GM19468 (cell line): ENCODE results near the gene RBAK.
A peak's percentile ranks its signal among the peaks of the same experiment; 100 is the strongest.
"Not testable (repeated sequence)": the region's sequence is repeated elsewhere in the genome, so short reads cannot be mapped to it uniquely, and the experiment has no call there.

Experiments
- ATAC-seq: cut with Tn5 transposase; IDR thresholded peaks from one replicate; pipeline ENCODE4 v1.9.1; 2021; ENCODE audit warnings: mild to moderate bottlenecking, moderate library complexity, moderate number of reproducible peaks; ENCODE audit not compliant: unreplicated experiment; ENCODE audit errors: extremely low read depth

The RBAK gene

DNA sequence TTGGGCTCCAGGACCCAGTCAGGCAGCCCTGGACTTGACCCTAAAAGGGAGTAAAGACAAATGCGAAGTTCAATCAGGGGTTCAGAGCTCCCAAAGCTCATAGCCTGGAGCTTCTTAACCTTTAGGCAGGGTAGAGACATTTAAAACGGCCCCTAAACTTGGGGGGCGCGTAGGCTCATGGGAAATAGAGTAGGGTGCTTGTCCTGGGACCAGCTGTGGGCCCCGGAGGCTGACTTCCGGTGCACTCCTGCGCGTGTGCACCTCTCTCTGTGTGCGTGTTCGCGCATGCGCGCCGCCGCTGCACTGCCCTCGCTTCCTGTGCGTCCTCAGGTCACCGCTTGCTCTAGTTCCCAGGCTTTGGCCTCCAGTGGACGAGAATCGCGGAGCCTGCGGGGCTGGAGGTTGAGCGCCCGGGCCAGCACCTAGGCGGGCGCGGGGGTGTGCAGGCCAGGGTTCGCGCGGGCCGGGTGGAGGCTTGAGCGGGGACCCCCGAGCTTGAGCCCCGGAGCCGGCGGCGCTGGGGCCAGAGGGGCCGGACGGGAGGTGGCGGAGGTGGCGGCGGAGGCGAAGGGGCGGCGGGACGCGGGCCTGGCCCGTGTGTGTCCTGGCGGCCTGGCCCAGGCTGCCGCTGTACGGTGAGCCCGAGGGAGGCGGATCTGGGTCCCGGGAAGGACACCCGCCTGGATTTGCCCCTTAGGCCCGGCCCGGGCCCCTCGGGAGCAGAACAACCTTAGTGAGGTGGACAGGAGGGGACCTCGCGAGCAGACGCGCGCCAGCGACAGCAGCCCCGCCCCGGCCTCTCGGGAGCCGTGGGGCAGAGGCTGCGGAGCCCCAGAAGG lies at the start of gene RBAK:
TSS of gene RBAK (plus strand) at position 303 of the 839 bp plus-strand sequence. CDS start 2,217 bp downstream, outside the sequence.
- peak; percentile 99 for ATAC-seq

DNA sequence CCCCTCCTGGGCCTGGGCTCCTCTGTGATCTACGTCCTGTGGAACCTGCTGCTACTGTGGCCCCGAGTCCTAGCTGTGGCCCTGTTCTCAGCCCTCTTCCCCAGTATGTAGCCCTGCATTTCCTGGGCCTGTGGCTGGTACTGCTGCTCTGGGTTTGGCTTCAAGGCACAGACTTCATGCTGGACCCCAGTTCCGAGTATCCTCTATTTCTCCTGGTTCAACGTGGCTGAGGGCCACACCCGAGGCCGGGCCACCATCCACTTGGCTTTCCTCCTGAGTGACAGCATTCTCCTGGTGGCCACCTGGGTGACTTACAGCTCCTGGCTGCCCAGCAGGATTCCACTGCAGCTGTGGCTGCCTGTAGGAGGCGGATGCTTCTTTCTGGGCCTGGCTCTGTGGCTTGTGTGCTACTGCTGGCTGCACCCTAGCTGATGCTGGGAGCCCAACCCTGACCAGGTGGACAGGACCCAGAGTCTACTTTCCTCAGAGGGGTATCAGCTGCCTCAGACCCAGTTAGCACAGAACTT lies 48.9 kb upstream of the RBAK start:
- ATAC-seq: no peak

DNA sequence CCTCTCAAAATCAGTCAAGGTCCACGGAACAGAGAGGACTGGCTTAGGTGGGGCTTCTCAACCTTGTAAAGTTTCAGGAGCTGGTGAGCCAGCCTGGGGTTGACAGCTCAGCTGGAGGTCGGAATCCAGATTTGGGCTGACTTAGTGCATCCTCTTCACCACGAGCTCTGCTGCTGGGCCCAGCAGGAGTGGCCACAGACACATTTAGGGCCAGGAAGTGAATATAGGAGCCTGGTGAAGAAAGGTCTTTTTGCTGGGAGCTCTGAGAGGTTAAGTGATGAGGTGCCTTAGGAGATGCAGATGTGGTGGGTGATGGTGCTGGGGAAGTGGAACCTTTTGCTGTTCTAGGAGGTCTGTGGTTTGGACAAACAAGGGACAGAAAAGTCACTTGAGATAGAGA lies 47.4 kb upstream of the RBAK start:
- no peak for ATAC-seq

DNA sequence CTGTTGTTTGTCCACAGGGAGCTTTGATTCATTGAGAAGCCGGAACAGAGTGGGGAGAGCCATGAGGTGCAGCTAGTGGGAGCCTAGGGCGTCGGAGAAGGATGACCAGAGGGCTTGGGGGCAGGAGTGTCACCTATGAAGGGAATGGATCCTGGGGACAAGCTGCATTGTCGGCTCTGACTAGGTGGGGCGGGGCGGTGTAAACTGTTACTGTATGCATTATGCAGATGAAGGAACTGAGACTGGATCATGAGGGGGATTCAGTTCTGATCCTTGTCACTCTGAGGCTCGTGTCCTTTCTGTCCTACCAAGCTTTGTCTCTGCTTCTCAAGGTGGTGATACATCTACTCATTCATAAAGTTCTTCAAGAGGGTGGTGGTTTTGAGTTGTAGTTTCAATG lies 46.8 kb upstream of the RBAK start:
- no peak for ATAC-seq

DNA sequence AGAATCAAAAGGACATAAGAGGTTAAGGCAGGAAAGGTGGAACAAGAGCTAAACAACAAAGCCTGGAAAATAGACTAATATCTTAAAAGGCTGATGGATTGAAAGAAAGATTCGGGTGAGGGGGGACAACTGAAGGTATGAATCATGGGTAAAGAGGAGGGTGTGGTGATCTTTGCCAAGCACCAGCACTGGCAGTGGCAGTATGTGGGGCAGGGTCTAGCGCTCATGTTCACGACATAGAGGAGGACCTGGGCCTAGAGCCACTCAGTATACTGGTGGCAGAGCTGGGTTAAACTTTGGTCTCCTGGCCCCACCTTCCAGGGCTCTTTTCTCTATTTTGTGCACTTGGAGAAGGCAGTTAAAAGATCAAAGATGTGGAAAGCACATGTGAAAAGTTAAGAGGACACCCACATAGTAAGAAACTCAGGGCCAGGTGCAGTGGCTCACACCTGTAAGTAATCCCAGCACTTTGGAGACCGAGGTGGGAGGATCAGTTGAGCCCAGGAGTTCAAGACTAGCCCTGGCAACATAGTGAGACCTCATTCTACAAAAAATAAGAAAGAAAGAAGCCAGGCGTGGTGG lies 46.2 kb upstream of the RBAK start:
- no peak for ATAC-seq

DNA sequence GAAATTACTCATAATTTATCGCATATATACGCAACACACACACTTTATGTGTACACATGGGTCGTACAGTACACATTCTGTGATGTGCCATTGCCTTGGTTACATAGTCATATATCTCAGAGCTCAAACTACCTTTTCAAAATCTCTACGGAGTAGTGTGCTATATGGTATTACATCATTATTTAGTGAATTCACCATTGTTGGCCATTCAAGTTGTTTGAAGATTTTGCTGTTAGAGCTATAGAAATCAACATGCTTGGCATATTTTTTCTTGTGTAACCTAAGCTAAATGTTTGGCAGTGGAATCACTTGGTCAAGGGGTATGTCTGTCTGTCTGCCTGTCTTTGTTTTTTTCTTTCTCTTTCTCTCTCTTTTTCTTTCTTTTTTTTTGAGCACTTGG lies 44.7 kb upstream of the RBAK start:
- ATAC-seq: no peak

DNA sequence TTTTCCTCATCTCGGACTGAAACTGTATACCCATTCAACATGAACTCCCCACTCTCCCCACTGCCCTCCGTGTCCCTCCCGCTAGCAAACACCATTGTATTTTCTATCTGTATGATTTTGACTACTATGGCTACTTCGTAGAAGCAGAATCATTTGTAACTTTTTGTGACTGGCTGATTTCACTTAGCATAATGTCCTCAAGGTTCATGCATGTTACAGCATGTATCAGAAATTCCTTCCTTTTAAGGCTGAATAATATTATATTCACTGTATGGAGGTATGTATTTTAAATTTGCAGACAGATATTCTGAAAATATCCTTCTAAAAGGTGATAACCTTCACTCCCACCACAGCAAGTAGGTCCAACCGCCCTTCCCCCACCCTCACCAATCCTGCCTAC lies 43.7 kb upstream of the RBAK start:
- ATAC-seq: no peak

DNA sequence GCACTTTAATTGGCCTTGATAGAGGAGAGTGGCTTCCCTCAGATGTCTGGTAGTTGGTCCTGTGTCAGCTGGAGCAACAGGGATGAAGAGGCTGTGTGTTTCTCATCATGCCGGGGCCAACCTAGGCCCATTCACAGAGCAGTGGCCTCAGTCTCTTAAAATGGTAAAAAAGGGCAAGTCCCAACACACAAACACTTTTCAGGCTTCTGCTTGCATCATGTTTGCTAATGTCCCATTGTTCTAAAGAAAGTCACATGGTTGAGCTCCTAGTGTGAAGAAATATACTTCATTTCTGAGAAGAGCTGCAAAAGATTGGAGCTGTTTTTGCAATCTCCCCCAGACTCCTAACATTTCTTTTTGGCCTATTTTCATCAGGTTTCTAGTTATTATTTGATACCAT lies 40.6 kb upstream of the RBAK start:
- no peak for ATAC-seq

DNA sequence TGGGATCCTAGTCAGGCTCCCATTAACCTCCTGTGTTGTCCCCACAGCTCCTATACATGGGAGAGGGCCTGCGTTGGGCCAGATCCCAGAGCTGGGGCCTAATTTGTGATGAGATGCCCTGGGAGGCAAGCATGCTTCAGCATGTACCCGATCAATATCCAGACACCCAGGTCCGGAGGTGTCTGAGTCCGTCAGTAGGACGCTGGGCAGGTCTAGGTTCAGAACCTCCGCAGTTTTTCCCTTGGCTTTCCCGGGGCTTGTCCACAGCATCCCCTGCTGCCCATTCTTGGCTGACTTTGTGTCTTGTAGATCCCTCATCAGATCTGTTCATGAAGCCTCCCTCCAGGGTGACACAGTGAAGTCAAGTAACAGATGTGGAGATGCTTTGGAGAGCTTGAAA lies 32.7 kb upstream of the RBAK start:
- ATAC-seq: no peak

DNA sequence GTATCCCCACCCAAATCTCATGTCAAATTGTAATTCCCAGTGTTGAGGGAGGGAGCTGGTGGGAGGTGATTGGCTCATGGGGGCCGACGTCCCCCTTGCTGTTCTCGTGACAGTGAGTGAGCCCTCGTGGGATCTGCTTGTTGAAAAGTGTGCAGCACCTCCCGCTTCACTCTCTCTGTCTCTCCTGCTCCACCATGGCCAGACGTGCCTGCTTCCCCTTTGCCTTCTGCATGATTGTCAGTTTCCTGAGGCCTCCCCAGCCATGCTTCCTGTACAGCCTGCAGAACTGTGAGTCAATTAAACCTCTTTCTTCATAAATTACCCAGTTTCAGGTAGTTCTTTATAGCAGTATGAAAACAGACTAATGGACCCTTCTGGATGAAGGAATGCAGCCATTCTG lies 29.7 kb upstream of the RBAK start:
- ATAC-seq: not testable (repeated sequence)

DNA sequence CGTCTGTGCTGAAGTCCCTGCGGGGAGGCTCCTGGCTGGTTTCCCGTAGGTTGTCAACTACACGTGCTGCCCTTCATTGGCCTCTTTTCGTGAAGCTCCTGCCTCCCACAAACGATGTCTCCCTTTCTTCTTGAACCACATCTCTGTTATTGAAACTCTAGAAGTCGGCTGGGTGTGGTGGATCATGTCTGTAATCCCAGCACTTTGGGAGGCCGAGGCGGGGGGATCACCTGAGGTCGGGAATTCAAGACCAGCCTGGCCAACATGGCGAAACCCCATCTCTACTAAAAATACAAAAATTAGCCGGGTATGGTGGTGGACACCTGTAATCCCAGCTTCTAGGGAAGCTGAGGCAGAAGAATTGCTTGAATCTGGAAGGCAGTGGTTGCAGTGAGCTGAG lies 28.0 kb upstream of the RBAK start:
- not testable (repeated sequence) for ATAC-seq

DNA sequence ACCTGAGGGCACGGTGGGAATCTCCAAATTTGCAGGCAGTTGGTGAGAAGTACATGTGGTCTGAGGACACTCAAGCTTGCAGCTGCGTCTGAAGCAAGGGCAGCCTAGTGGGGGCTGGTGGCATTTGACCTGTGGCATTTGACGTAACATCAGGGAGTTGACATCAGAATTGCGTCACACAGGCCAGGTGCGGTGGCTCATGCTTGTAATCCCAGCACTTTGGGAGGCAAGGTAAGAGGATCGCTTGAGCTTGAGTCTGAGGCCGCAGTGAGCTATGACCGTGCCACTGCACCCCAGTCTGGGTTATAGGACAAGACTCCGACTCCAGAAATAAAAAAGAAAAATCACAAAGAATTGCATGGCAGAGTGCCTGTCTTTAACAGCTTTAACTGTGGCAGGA lies 25.6 kb upstream of the RBAK start:
- ATAC-seq: no peak

DNA sequence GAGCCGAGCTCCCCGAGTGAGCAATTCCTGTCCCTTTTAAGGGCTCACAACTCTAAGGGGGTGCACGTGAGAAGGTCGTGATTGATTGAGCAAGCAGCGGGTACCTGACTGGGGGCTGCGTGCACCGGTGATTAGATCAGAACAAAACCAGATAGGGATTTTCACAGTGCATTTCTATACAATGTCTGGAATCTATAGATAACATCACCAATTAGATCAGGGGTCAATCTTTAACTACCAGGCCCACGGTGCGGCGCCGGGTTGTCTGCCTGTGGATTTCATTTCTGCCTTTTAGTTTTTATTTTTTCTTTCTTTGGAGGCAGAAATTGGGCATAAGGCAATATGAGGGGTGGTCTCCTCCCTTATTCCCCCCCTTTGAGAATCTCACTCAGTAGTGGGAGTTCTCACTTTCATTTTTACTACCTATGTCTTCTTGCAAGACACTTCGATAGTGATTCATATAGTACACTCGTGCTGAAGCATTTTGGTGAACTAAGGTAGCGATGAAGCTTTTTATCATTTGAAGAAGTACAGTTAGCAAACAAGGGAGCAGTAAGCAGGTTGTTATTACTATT lies 24.6 kb upstream of the RBAK start:
- ATAC-seq: not testable (repeated sequence)

DNA sequence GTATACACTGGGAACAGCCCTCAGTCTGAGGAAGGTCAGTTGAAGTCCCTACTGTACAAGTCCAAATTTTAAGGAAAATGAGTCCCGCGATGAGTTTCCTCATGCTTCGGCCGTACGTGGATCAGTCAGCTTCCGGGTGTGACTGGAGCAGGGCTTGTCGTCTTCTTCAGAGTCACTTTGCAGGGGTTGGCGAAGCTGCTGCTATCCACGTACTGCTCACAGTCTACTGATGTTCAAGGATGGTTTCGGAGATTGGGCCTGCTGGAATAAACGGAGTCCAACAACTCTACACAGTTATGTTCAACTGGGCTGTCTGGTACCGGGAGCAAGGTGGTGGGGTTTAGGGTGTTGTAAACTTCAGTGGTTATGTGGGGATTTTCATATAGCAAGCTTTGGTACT lies 22.0 kb upstream of the RBAK start:
- not testable (repeated sequence) for ATAC-seq

DNA sequence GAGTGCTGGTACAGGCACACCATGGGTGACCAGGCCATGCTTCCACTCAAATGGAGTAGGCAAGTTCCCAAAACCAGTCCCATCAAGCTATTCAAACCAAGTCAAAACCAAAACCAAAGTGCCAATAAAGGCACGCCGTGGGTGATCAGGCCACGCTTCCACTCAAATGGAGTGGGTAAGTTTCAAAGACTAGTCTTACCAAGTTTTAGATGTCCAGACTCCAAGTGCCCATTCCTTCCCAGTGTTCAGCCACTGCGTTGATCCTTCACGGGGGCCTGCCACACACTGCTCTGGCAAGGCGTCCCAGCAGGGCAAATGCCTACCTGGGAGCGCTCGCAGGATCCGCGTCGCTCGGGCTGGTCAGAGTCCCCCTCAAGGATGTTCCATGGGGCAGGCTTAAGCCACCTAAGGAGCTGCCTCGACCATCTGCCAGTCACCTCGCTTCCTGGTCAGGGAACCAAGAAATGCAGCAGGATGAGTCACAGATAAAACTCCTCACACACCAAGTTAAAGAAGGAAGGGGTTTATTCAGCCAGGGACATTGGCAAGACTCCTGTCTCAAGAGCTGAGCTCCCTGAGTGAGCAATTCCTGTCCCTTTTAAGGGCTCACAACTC lies 17.8 kb upstream of the RBAK start:
- not testable (repeated sequence) for ATAC-seq

DNA sequence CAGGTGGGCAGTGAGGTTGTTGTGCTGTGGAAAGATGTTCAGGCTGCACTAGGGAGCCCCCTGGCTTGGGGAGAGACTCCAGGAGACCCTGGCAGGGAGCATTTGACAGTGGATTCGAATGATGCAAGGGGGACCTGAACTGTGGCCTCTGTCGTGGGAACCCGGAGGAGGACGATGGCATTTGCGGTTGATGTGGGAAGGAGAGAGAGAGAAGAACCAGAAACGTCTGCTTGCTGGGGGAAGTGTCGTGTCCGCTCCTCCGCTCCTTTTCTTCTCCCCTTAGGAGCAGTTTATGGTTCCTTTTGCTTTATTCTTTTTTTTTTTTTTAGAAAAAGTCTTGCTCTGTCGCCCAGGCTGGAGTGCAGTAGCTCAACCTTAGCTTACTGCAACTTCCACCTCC lies 12.5 kb upstream of the RBAK start:
- ATAC-seq: not testable (repeated sequence)

DNA sequence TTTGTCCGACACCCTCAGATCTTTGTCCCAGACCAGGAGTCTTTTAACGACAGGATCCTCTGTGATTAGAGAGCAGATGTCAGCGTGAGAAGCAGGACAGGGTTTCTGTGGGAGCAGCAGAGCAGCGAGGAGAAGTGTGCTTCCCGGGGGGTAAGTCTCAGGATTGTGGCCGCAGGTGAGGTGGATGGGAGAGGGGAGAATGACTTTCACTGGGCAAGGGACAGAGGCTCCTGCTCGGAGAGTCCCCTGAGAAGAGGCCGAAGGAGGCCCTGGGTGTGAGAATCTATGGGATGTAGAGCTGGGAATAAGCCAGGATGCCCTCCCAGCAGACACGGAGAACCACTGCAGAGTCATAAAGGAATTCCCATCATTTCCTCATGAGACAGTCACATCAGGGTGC lies 10.4 kb upstream of the RBAK start:
- ATAC-seq: no peak

DNA sequence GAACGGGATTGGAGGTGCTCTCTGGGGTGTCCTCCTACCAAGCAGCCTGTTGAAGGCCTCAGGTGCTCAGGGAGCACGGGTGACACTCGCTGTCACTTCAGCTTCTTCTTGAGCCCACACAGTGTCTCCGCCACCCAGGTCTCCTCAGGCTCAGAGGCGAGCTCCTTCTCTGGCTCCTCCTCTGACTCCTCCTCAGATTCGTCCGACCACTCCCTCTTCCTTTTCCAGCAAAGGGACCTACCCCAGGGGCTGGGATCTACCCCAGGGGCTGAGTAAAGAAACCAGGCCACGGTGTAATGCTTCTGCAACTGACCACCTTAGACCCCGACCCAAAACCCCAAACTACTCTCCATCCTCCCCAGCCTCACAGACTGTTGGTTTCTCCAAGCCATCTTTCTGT lies 9.2 kb upstream of the RBAK start:
- no peak for ATAC-seq

DNA sequence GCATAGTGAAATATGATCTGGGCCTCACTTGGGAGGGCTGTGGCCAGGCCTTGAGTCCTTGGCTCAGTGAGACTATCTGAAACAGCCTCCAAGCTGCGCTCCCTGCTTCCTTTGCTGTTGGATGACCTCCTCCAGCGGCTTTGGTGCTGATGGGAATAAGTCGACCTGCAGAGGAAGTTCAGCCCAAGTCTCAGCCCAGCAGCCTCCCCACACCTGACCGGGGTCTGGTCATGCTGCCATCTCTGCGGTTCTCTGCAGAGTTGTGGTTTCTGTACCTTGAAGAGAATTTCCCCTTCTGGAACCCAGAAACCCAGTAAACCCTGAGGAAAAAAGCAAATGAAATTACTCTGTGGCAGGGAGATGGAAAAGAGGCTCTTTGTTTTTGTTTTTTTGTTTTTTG lies 4.6 kb upstream of the RBAK start:
- no peak for ATAC-seq

DNA sequence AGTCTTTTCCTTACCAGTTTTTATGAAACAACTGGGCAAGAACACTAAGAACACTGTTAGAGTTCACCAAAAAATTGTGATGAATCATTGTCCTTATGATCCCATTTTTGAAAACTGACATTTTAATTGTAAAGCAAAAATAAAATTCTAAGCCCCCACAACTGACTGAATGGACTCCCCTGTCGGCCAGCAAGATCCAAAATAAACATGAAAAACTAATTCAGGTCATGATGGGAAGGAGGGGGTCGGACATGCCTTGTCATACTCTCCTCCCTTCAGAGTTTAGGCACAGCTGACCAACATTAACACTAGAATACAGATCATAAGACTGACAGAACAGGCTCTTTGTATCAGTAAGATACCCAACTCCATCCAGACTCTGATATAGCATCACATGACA lies 2.0 kb upstream of the RBAK start:
- ATAC-seq: no peak

DNA sequence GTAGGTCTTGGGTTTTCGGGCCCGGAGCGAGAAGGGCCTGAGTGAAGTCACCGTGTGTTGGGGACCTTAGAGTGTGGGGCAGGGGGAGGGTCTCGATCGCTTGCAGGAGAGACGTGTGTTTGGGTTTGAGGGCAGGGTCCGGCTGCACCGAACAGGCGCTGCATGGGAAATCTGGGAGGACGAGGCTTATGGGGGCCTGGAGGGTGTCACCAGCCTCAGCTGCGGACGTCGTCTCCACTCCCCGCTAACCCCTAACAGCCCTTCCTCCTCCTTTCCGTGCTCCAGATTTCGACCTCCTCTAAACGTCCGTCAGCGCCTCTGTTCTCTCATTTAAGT lies 705 bp downstream of the RBAK start:
- ATAC-seq: not testable (repeated sequence)
